Lung microvascular endothelial cell (primary cell): Measurements from ENCODE around the gene NCBP3. TPM values are rescaled to one million over a fixed set of nuclear protein-coding genes. Genes with fewer than 3 reads are reported as not detected.

ENCODE experiments used
- DNase-seq, 2 donors: peaks; one replicate each; pipeline versions ENCODE4 v3.0.0 to v3.0.0-alpha.2; 2010; ENCODE audit warnings: low read depth in 2 of 2
- total RNA-seq: library from RNA; depleted of rRNA; stranded (reverse); fragments of >200 nt; gene quantifications from 2 replicates; pipeline ENCODE4 v1.2.1, GENCODE V29; 2014

Gene NCBP3
- total RNA-seq, 1 donor from 2014 or later: 11.5 TPM

DNA sequence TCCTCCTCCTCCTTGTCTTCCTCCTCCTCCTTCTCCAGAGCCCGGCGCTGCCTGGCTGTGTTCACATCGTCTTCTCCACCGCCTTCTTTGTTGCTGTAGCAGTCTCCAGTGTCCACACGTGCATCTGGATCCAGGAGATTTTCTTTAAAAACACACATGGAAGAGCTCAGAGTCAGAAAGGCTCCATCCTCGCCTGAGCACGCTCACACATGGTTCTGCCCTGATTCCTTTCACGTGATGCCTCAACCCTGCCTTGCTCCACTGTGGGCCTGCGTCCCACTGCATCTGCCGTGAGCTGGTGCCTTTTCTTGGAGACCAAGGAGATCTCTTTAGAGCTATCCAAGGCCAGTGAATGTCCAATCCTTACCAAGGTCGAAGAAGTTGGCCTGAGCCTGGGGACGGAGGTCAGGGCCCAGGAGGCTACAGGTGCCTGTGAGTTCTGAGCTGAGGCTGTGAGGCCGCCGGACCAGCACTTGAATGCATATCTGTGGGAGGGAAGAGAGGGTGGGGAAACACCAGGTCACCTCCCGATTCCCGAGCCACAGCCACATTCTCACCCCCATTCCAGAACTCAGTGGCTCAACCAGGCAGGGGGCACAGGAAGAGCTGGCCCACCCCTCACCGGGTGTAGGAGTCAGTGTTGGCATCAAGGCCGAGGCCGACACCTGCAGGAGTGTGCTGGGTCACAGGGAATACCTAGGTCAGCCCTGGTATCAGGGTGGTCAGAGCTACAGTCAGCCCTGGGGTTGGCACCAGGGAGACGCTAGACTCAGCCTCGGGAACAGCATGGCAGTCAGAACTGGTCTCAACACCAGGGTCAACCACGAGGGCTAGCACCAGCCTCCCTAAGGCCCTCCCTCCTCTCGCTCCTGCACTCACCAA lies 84.8 kb downstream of the NCBP3 start:
- DNase-seq: no peak

DNA sequence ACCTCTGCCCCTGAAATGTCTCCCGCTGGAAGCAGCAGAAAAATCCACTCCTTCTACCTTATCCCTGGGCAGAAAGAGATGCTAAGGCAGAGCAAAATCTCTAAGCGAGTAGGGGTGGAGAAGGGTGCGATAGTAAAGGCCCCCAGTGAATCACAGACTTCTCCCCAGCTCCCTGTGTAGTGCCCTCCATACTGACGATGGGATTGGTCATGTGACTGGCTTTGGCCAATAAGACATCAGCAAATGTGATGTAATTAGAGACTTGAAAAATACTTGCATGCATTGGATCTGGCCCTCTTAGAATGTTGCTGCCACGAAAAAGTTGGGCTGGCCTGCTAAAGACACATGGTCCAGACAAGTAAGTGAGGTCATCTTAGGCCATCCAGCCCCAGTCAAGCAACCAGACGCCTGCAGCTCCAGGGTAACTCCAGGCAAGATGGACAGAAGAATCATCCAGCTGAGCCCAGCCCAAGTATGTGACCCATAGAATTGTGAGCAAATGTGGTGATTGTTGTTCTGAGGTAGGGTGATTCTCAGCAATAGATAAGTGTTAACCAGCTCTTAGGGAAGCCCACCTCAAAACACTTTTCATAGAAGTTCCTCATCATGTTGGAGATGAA lies 86.3 kb downstream of the NCBP3 start:
- DNase-seq: no peak

DNA sequence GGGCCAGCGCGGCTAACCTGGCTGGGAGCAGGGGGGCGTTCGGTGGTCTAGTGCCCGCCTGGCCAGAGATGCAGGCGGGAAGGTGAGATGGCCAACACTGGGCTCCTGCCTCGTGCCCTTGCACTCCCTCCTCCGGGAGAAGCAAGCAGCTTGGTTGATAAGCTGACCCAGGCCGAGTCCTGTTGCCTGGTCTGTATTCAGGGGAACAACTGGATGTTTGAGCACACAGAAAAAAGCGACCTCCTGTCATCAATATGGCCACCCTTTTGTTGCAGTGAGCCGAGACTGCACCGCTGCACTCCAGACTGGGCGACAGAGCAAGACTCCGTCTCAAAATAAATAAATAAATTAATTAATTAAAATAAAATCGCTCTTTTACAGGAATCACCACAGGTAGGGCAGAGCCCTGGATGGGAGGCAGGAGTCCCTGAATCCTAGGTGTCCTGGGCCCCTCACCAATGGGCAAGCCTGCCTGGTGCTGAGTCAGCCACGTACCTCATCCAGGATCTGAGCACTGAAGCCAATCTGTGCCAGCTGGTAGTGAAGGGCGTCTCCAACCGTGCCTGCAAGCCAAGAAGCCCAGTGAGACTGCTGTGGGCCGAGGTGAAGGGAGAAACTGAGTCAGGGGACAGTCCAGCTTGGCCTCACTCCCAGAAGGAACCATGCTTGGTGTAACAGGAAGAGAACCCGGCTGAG lies 90.6 kb downstream of the NCBP3 start:
- DNase-seq: no peak

DNA sequence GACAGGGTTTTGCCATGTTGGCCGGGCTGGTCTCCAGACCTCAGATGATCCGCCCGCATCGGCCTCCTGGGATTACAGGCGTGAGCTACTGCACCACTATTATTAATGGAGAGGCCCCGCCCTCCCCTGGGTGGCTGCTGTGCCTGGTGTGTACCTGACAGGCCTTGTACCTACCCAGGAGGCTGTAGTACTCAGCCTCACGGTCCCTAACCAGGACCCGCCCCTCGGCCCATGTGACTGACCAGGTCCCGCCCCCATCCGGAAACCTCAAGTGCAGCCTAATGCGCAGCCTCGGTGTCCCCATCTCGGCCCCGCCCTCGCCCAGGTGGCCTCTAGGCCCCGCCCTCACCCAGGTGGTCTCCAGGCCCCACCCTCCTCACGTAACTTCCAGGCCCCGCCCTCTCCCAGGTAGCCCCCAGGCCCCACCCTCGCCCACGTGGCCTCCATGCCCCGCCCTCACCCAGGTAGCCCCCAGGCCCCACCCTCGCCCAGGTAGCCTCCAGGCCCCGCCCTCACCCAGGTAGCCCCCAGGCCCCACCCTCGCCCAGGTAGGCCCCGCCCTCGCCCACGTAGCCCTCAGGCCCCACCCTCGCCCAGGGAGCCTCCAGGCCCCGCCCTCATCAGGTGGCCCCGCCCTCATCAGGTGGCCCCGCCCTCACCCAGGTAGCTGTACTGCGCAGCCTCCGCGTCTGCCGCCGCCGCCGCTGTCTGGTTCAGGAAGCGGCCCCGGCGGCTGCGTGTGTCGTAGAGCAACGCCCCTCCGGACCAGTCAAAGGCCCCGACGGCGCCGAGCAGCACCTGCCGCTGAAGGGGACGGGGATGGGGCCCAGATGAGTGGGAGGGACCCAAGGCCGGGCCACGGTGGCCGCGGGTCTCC lies 91.3 kb downstream of the NCBP3 start:
- no peak for DNase-seq

DNA sequence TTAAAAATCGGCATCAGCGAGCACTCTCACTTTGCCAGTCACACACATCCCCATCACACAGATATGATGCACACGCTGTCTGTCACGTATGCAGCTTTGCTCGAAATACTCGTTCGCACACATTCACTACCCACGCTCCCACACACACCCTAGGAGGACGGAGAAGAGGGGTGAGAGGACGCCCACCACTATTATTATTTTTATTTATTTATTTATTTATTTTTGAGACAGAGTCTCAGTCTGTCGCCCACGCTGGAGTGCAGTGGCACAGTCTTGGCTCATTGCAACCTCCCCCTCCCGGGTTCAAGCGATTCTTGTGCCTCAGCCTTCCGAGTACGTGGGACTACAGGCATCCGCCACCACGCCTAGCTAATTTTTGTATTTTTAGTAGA lies 92.0 kb downstream of the NCBP3 start:
- DNase-seq: no peak

DNA sequence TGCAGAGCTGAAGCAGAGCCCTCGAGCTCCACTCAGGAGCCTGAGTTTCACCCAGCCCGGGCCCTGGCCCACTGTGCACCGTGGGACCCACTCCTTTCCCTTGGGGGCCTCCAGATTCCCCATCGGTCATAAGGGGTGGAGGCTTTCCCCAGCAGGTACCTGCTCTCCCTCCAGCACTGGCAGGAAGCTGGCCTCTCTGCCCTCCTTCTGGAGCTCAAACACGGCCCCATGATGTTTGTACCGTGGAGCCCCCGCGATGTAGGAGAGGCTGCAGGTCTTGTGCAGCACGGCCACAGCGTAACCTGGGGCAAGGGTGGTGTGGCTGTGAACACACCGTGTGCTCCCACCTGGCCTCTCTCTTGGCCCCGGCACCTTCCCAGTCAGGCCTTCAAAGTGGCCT lies 92.4 kb downstream of the NCBP3 start:
- DNase-seq: no peak

Other genes with a start within 250 kb of the NCBP3 start
- 0.44 and 0.79 TPM in 2 replicates for gene TRPV1, start 236.8 kb downstream of the NCBP3 start, total RNA-seq
- 12.0 and 15.7 TPM in 2 replicates for gene SHPK, start 210.0 kb downstream of the NCBP3 start, total RNA-seq
- gene CTNS, start 209.5 kb downstream of the NCBP3 start, total RNA-seq: 13.3 and 23.4 TPM in 2 replicates
- gene TAX1BP3, start 177.7 kb downstream of the NCBP3 start, total RNA-seq: 176 and 204 TPM in 2 replicates
- gene EMC6, start 177.4 kb downstream of the NCBP3 start, total RNA-seq: 13.9 and 18.3 TPM in 2 replicates
- gene P2RX5, start 150.1 kb downstream of the NCBP3 start, total RNA-seq: 0.20 and 0.44 TPM in 2 replicates
- gene HASPIN, start 122.3 kb downstream of the NCBP3 start, total RNA-seq: 1.6 and 3.3 TPM in 2 replicates
- gene ITGAE, start 45.1 kb downstream of the NCBP3 start, total RNA-seq: 12.3 and 14.4 TPM in 2 replicates
- 0.65 and 0.79 TPM in 2 replicates for gene CAMKK1, start 46.8 kb upstream of the NCBP3 start, total RNA-seq
- not detected in 2 replicates for gene P2RX1, start 70.2 kb upstream of the NCBP3 start, total RNA-seq
- under 0.01 TPM in 2 replicates for gene ATP2A3, start 118.2 kb upstream of the NCBP3 start, total RNA-seq